ENCODE measurements around the gene SENP1.

SENP1 gene

DNA sequence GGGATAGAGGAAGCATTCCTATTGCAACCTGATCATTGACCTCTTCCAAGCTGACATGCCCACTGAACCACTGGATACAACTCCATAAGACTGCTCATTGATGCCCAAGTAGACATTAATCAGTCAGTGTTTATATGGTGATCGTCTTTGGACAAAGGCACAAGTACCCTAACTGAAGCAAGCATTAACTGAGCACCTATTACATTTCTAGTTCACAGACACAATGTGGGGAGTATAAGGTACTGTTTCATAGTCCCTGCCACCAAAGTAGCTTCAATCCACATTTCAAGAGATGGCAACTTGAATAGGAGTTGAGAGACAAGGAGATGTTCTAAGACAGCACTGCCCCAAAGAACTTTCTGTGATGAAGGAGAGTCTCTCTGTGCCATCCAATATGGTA lies 90.8 kb downstream of the SENP1 start:
- DNase-seq: no peak

DNA sequence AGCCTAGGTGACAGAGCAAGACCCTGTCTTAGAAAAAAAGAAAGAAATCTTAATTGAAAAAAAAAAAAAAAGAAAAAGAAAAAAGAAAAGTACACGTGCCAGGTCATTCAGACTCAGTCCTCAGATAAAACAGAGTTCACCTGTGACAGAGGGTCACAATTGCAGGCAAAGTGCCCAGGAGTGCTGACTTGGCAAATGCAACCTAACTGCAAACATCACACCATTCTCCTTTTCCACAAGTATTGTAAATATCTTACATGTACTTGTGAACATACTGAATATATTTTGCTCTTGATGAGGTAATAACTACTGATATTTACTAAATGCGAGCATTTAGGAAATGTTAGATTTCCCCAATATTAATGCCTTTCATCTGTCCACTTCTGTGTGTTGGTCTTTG lies 92.6 kb downstream of the SENP1 start:
- no peak for DNase-seq

DNA sequence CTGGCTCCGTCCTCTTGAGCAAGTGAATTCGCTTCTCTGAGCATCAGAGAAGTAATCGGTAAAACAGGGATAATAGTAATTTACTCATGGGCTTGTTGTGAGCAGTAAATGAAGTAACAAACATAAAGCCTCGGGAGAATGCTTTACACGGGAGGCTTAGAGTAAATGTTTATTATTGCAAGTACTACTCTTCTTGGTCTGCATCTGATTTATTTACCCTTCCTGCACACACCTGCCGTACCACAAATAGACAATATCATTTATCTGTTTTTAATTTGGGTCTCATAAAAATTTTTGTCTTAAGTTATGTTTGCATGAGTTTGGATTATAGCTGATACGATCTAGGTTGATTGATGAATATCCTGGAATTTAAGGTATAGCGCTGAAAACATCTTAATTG lies 93.8 kb downstream of the SENP1 start:
- DNase-seq: no peak

DNA sequence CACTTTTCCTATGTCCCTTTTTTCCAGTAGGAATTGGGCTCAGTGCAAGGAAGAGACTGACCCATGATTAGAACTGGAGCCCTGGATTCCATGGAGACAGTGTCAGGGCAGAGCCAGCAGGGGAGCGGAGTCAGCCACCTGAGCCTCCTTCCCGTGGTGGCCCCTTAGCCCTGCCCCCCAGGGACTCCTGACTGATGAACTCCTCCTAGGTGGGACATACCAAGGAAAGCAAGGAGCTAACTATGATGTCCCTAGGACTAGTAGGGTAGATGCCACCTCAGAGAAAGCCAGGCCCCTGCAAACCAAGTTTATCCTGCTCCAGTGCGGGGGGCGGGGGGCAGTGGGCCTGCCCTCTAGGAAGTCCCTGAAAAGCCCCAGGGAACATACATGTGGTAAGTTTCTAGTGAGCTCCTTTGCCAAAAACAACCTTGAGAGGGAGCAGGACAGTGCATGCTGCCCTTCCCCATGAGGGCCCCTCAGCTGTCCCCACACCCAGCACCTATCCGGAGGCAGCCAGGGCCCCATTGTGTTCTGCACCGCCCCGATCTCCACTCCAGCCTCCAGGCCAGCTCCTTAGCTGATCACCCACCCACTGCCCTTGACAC lies 95.4 kb downstream of the SENP1 start:
- no peak for DNase-seq

DNA sequence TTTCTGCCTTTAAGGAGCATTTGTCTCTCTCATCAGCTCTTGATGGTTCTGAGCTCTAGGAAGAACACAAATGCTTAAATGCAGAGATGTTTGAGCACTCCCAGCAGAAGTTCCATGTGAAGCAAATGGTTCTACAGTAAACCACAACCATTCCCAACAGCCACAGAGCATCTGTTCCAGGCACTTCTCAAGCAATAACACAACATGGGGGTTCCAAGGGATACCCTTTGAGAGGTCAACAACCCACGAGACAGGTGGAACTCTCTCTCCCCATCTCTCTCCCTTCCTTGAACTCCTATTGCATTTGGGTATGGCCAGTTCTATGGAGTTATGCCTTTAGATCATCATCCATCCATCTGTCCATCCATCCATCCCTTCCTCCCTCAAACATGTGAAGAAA lies 96.4 kb downstream of the SENP1 start:
- DNase-seq: no peak

DNA sequence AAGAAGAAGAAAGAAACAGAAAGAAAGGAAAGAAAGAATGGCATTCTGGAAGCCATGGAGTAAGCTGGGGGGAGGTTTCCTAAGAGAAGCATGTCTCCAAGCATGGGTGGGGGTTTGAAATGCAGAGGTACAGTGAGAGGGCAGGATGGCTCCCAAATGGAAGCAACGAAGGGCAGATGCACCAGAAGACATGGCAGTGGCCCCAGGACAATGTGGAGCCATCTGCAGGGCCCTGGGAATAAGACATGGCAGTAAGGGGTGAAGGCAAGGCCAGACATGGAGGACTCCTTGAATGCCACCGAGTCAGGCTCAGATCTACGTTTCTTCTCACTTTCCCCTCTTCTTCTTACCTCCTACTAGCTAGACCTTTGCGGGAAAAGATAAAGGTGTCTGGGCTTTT lies 96.9 kb downstream of the SENP1 start:
- DNase-seq: no peak

DNA sequence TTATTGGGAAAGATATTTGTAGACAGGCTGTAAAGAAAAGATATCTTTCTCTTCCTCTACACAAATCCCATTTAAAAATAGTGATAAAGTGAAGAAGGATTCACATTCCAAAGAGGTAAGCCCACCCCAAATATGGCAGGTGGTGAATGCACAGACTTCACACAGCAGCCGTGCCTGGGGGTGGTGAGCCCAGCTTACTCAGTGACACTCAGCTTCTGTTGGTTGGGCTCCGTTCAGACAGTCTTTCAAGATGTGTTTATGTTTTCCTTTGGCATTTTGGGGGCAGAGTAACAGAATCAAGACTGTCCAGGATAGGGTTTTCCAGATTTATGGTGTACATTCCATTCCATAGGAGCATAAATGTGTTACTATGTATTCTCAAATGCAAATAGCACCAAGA lies 97.5 kb downstream of the SENP1 start:
- no peak for DNase-seq

DNA sequence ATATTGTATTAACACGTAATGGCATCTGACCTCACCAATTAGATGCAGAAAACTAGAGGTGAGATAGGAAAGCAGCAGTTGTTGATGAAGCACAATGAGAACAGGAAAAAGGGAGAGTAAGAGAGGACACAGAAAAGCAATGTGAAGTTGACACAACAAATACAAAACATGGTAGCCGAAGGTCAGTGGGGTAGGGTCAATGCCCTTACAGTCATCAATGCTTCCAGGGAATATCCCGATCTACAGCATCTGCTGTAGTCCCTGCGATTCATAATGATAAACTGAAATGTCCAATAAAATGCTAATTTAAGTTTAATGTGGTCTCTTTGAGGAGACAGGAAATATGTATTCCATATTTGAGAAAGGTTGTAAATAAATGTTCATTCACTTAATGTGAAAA lies 98.7 kb downstream of the SENP1 start:
- no peak for DNase-seq

DNA sequence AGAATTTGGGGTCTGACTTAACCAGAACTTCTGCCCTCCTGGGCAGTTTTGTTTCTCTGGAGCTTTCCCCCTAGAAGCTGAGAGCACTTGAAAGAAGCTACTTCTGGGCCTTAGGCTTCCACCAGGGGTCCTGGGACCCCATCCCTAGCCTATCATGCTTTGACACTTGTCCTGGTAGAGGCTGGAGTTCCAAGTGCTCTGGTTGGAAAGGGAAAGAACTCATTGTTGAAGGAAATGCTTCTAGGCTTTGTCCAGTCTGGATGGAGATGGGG lies 100.2 kb downstream of the SENP1 start:
- DNase-seq: no peak

DNA sequence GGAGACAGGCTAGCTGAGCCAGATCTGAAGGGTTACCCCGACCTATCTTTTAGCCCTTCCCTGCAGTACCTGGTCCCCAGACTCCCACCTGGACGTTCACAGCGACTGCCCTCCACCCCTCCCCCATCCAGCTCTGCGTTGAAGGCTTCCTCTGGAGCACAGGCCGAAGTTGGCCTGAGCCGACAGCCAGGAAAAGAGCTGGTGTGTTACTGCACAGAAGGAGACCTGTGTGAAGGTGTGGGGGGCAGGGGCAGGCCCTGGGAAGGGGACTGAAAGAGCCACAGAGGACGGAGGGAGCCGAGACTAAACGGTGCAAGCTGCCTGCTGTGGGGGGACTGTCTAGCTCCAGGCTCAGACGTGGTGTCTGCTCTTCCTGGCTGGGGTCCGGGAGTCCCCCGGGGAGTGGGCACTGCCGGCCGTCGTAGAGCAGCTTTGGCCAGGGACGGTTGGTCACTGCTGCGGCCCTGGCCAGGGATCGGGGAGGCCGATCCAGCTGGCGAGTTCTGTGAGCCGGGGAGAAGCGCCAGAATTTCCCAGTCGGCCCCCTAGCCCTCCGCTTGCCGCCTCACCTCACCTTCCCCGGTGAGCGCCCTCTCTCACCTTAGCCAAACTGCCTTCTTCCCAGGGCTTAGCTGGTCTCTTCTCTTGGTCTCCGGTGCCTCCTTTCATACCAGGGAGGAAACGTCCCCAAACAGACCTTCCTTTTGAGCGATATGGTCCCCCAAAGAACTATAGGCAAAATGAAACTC lies 100.7 kb downstream of the SENP1 start:
- DNase-seq: no peak

DNA sequence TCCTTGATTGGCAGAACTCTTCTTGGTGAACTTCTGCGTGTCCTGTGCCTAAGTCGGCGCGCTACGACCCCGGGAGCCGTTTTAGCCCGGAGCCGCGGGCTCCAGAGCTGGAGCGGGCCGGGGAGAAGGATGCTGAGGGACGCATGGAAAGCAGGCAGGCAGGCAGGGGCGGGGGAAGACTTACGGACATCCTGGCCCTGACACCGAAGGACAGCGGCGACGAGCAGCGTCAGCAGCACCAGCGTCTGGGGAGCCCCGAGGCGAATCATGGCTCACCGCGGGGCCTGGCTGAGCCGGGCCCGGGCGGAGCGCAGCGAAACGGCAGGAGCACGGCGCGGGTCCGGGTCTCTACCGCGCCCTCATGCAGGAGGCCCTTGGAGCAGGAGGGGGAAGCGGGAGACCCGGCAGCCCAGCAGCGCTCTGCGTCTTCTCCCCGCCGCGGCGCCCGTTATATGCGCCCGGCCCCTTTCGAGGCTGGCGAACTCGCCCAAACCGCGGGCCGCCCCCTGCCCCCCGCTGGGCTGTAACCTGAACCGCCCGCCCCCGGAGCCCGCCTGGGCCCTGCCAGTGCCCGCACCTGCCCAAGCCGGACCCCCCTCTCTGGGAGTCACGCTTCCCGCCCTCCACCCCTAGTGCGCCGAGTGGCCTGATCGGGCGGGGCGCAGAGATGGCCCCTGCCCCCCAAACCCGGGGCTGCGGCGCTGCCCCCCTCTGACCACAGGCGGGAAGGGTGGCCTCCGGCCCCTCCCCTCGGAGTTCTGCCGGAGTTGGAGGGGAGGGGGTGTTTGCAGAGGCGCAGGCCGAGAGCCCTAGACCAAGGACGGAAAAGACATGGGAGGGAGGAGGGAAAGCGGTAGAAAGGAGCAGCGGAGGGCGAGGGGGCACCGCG lies 101.6 kb downstream of the SENP1 start, which contains the start of gene COL2A1:
Gene COL2A1, minus strand, starts transcription at position 424 of the 889 bp plus-strand sequence. Its CDS starts 155 bp downstream, at position 269.
- no peak for DNase-seq

DNA sequence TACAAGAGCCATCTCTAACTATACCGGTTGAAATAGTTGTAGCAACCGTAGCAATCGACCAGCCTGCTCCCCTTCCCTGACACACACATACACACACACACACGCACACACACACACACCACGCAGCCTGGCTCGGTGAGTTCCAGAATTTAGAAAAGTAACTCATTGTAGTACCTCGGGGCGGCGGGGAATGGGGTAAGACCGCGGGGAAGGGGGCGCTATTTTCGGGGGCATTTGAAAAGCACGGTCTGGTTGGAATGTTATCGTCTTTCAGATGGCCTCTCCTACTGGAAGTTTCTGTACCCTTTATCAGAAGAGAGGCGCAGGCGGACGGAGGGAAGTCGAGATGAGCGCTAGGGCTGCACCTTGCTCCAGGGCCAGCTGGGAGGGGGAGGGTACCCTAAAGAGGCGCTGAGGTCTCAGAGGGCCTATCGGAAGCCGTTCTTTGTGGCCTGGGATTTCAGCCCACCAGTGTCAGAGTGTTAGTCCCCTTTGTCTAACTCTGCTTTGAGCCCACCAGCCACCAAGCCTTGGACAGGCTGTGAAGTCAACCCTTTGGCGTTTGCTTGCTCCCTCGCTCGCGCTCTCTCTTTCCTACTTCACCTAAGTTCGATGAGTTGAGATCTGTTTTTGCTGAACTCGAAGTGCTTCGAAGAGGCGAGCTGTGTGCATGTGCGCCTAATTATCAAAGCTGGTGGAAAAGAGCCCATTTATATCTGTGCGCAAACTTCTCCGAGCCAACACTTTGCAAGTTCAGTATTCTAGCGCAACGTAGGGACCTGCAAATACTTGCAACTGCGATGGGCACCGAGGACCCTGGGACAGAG lies 102.4 kb downstream of the SENP1 start:
- no peak for DNase-seq

DNA sequence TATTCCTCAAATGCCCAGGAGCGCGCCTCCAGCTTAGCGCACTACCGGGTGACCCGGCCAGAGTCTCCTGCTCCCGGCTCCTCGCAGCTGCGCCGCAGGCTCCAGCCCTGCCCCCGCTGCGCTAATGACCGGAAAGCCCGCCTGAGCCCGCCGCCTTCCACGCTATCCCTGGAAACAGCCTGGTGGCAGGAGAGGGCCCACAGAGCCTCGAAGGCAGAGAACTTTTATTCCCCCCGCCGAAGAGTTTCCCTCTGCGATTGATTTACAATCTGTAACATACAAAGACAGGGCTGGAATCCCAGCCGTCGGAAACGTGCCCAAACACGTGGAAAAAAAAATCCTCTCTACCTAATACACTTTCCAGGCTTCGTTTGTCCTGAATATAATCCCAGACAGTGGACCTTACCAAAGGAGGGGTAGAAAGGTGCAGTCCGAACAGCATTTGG lies 103.1 kb downstream of the SENP1 start:
- no peak for DNase-seq

DNA sequence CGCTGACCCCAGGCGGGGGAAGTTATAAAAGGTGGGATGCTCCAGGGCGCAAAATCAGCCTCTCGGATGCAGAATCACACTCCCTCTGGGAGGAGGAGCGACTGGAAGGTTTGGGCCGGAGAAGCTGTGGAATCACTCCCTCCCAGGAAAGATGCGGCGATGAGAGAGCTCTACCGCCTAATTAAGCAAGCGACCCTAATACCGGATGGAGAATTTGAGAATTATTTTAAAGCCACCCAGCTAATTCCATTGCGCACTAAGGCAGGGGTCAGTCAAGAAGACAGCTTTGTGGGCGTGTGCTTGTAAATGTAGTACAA lies 103.5 kb downstream of the SENP1 start:
- no peak for DNase-seq

DNA sequence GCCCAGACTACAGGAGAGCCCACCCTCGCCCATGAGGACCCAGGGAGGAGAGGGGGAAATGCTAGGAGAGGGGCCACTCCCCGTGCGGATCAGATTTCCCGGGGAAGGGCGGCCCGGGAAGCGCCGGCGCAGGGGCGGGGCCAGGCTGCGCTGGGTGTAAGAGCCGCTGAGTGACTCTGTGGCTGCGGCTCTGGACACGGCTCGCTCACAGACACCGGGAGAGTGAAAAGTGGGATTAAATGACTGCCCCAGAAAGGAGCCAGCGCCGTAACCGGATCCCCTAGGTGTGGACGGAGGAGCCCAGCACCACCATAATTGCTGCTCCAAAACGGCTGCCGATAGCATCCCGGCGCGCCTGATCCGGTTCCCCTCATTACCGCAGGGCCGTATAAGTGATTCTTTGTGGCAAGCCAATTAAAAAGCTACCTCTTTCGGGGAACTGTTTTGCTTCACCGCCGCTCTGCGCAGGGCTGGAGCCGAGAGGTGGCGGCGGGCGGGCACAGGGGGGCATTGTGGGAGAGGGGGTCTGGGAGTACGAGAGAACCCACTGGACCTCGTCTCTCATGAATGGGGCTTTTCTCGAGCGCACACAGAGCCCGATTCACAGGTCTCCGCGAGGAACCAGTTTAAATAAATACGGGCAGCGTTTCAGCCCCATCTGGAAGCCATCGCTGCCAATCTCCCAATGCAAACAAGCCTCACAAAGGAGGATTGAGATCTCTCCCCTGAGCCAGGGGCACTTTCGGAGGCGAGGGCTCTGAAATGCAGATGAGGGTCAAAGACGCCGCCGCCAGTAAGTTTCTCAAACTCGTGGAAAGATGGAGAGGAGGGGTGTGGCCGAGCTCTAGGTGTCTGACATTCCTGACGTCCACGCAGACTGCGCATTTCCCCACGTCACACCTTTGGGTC lies 104.1 kb downstream of the SENP1 start:
- no peak for DNase-seq

DNA sequence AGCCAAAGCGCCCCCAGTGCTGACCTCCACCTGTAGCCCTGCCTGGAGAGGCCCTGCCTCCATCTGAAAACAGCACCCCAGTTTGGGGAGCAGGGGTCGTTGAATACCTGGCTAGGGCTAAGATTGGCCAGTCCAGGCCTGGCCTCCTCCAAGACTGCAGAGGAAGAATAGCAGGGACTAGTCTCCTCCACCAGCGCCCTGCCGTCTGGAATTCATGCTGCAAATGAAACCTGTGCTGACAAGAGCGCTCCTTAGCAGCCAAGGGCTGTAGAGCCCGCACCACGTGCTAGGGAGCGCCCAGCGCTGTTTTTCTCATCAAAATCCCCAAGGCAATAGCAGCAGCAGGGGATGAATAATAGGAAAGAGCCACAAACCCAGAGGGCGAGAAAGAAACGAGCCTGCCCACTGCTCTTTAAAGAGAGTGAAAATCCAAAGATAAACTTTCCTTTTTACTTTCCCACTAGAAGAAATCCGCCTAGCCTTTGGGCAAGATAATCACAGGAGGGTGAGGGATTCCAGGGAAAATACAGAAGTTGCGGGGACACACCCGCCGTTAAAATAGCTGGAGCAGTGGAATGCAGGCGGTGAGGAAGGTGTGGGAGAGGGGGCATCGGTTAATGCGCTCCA lies 104.9 kb downstream of the SENP1 start:
- DNase-seq: no peak

DNA sequence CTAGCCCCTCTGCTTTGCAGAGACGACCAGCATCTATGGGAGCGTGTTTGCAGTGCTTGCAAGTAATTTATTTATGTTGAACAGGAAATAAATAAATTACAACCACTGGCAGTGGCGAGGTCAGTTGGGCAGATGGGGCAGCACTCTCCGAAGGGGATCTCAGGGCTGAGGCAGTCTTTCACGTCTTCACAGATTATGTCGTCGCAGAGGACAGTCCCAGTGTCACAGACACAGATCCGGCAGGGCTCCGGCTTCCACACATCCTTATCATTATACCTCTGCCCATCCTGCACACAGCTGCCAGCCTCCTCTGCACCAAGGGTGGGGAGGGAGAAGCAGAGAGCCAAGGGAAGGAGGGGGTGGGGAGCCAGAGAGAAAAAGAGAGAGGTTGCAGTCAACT lies 106.1 kb downstream of the SENP1 start:
- DNase-seq: no peak

DNA sequence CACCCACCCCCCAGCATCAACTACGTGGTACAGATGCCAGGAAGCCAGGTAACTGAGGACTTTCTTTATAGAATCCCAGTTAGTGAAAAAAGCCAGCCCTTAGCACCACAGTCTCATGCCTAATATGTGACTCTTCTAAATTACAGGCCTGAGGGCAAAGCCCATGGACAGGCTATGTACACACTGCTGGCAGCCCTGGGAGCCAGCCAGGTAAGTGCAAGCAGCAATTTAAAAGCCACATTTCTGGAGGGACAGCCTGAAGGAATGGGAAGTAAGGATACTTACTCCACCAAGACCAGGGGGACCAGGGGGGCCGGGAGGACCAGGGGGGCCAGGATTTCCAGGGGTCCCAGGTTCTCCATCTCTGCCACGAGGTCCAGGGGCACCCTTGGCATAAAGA lies 108.6 kb downstream of the SENP1 start:
- DNase-seq: no peak

DNA sequence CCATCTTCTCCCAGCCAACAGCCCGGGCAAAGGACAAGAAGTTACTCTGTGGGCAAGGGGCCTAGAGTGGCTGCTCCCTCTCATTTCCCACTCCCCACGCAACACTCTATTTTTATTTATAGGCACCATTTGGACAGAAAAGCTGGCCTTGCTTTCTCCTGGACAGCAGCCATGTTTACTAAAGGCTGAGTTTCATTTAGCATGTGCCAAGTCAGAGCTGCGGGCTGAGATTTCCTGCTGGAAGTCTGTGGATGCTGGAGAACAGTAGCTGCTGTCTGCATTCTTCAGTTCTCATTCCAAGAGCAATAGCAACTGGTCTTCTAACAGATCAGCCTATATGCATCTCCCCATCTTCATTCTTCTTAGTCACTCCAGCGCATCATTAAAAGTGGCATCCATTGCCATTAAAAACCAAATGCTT lies 109.9 kb downstream of the SENP1 start:
- no peak for DNase-seq

DNA sequence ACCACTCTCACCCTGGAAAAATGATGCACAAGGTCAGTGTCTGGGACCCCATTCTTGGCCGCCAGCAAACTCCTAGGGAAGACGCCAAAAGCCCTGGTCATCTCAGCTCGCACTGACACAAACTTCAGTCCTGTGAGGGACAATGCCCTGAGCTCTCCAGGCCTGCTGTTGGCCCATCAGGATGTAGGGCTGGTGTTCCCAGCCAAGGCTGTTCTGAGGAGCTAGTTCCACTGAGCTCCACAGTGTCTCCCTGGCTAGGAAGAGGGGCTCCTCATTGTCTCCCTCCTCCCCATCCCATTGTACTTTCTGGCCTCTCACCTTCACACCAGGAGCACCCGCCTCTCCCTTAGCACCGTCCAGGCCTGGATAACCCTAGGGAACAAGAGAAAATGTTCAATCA lies 112.4 kb downstream of the SENP1 start:
- DNase-seq: no peak
